IMR-90 (cell line): Measurements from ENCODE around the gene TXNDC16. TPM values are rescaled to one million over a fixed set of nuclear protein-coding genes. Genes with fewer than 3 reads are reported as not detected.
A peak's percentile ranks its signal among the peaks of the same experiment; 100 is the strongest.

Experiments used
- ATAC-seq: fragments of 200-7000 bp; cut with Tn5 transposase; 2 replicates; pipeline ENCODE4 v1.9.1; 2020; ENCODE audit warnings: low read depth, mild to moderate bottlenecking, moderate library complexity
- BruUV-seq: library from RNA; stranded (reverse); fragments of 400-500 nt; replicated peaks from 2 replicates; lab custom pipeline; 2021; lab: Mats Ljungman, UMichigan
- CTCF ChIA-PET: fragments of 300-600 bp; formaldehyde crosslinking; extraction: SDS; loops from one replicate; lab custom pipeline; 2021; ENCODE audit warnings: antibody characterized with exemption; lab: Yijun Ruan, JAX
- POLR2A ChIA-PET: fragments of 300-600 bp; sonication (Branson Sonifier 250); formaldehyde crosslinking; loops from one replicate; lab custom pipeline; 2022; ENCODE audit warnings: antibody characterized with exemption; ENCODE audit not compliant: unreplicated experiment; lab: Charles Lee
- DNase-seq: peaks from one replicate; pipeline ENCODE4 v3.0.0; 2013
- H2AFZ ChIP-seq: replicated peaks from 2 replicates; pipeline ENCODE3; 2013; ENCODE audit warnings: low read length, mild to moderate bottlenecking; ENCODE audit not compliant: poor library complexity
- H2AK5ac ChIP-seq: 2 replicates; pipeline ENCODE4 v1.6.1; 2013; ENCODE audit warnings: low read depth, low read length, inconsistent platforms
- H2AK9ac ChIP-seq: replicated peaks from 2 replicates; pipeline ENCODE3; 2013; ENCODE audit warnings: mild to moderate bottlenecking, low read depth, low read length, moderate library complexity; ENCODE audit not compliant: poor library complexity
- H2BK120ac ChIP-seq: 2 replicates; pipeline ENCODE4 v1.6.1; 2013; ENCODE audit warnings: low read depth, low read length, inconsistent platforms
- H2BK15ac ChIP-seq: 3 replicates; pipeline ENCODE4 v1.6.1; 2013; ENCODE audit warnings: low read depth, low read length, inconsistent platforms
- H2BK20ac ChIP-seq: 2 replicates; pipeline ENCODE4 v1.6.1; 2013; ENCODE audit warnings: low read depth, mild to moderate bottlenecking, inconsistent platforms, low read length, moderate library complexity
- H2BK5ac ChIP-seq: 2 replicates; pipeline ENCODE4 v1.6.1; 2013; ENCODE audit warnings: mild to moderate bottlenecking, low read depth, low read length, inconsistent platforms; ENCODE audit not compliant: poor library complexity, severe bottlenecking
- H3K14ac ChIP-seq: replicated peaks from 2 replicates; pipeline ENCODE4 v1.6.1; 2013; ENCODE audit warnings: low read depth, low read length, inconsistent platforms
- H3K18ac ChIP-seq: 2 replicates; pipeline ENCODE4 v1.6.1; 2013; ENCODE audit warnings: low read depth, low read length, control low read depth
- H3K23ac ChIP-seq: 2 replicates; pipeline ENCODE4 v1.6.1; 2013; ENCODE audit warnings: low read depth, low read length, inconsistent platforms
- H3K27ac ChIP-seq: 2 replicates; pipeline ENCODE4 v1.5.1; 2013; ENCODE audit warnings: mild to moderate bottlenecking, control low read depth, low read length; ENCODE audit not compliant: insufficient read depth
- H3K27me3 ChIP-seq: 2 replicates; pipeline ENCODE4 v1.6.1; 2013; ENCODE audit warnings: low read length; ENCODE audit not compliant: control insufficient read depth, insufficient read depth
- H3K36me3 ChIP-seq: 2 replicates; pipeline ENCODE4 v1.6.1; 2013; ENCODE audit warnings: low read length, mixed read lengths; ENCODE audit not compliant: control insufficient read depth, insufficient read depth
- H3K4ac ChIP-seq: 2 replicates; pipeline ENCODE4 v1.6.1; 2013; ENCODE audit warnings: low read depth, low read length, inconsistent platforms
- H3K4me1 ChIP-seq: 2 replicates; pipeline ENCODE4 v1.6.1; 2013; ENCODE audit warnings: low read length, mixed read lengths; ENCODE audit not compliant: control insufficient read depth, insufficient read depth
- H3K4me2 ChIP-seq: 2 replicates; pipeline ENCODE4 v1.6.1; 2013; ENCODE audit warnings: low read depth, mild to moderate bottlenecking, control low read depth, low read length, moderate library complexity
- H3K4me3 ChIP-seq: 2 replicates; pipeline ENCODE4 v1.5.1; 2013; ENCODE audit warnings: low read depth, mild to moderate bottlenecking, control low read depth, low read length, moderate library complexity; ENCODE audit not compliant: insufficient read depth
- H3K56ac ChIP-seq: 2 replicates; pipeline ENCODE4 v1.6.1; 2013; ENCODE audit warnings: low read length, inconsistent platforms; ENCODE audit not compliant: insufficient read depth; ENCODE audit errors: extremely low read depth
- H3K79me1 ChIP-seq, 2 experiments: 2 replicates each; pipeline ENCODE4 v1.6.1; 2013; ENCODE audit warnings: low read length in 2 of 2, inconsistent platforms in 1 of 2, low read depth in 1 of 2
- H3K9ac ChIP-seq: 2 replicates; pipeline ENCODE4 v1.6.1; 2013; ENCODE audit warnings: low read depth, low read length, control low read depth
- H3K9me1 ChIP-seq: 2 replicates; pipeline ENCODE4 v1.6.1; 2013; ENCODE audit warnings: low read length, inconsistent platforms; ENCODE audit not compliant: insufficient read depth
- H3K9me3 ChIP-seq: 2 replicates; pipeline ENCODE4 v1.6.1; 2013; ENCODE audit warnings: low read length; ENCODE audit not compliant: control insufficient read depth, insufficient read depth
- H4K20me1 ChIP-seq: 2 replicates; pipeline ENCODE4 v1.6.1; 2013; ENCODE audit warnings: low read length, inconsistent platforms; ENCODE audit not compliant: insufficient read depth
- H4K5ac ChIP-seq: 2 replicates; pipeline ENCODE4 v1.6.1; 2013; ENCODE audit warnings: mild to moderate bottlenecking, low read depth, low read length, control low read depth
- H4K8ac ChIP-seq, 2 experiments: 2 replicates each; pipeline ENCODE4 v1.6.1; 2013; ENCODE audit warnings: low read depth in 2 of 2, low read length in 2 of 2, control low read depth in 1 of 2, inconsistent platforms in 1 of 2
- H4K91ac ChIP-seq: 2 replicates; pipeline ENCODE4 v1.6.1; 2013; ENCODE audit warnings: low read depth, low read length, inconsistent platforms; ENCODE audit not compliant: insufficient read depth
- BHLHE40 ChIP-seq: fragments of 150-350 bp; IDR thresholded peaks from 2 replicates; pipeline ENCODE4 v1.6.1; 2016; ENCODE audit warnings: mild to moderate bottlenecking, low read depth, low read length
- CEBPB ChIP-seq: IDR thresholded peaks from 2 replicates; pipeline ENCODE4 v1.6.1; 2012; ENCODE audit warnings: low read depth, low read length, improper control_type of control experiment
- CHD1 ChIP-seq: IDR thresholded peaks from 2 replicates; pipeline ENCODE4 v1.6.1; 2012; ENCODE audit warnings: low read depth, low read length, improper control_type of control experiment
- ELK1 ChIP-seq: fragments of 150-350 bp; IDR thresholded peaks from 2 replicates; pipeline ENCODE4 v1.6.1; 2016; ENCODE audit warnings: low read depth, mild to moderate bottlenecking, low read length, moderate library complexity, borderline replicate concordance
- MAZ ChIP-seq: IDR thresholded peaks from 2 replicates; pipeline ENCODE4 v1.6.1; 2012; ENCODE audit warnings: low read depth, mild to moderate bottlenecking, low read length, improper control_type of control experiment, moderate library complexity, borderline replicate concordance
- MXI1 ChIP-seq: IDR thresholded peaks from 2 replicates; pipeline ENCODE4 v1.6.1; 2012; ENCODE audit warnings: low read depth, mild to moderate bottlenecking, low read length, moderate library complexity, borderline replicate concordance
- NFE2L2 ChIP-seq: fragments of 150-350 bp; IDR thresholded peaks from 2 replicates; pipeline ENCODE4 v1.6.1; 2016; ENCODE audit warnings: low read depth, mild to moderate bottlenecking, low read length
- POLR2A ChIP-seq: IDR thresholded peaks from 2 replicates; pipeline ENCODE4 v1.6.1; 2012; ENCODE audit warnings: mild to moderate bottlenecking, low read depth, low read length
- RAD21 ChIP-seq: IDR thresholded peaks from 2 replicates; pipeline ENCODE4 v1.6.1; 2012; ENCODE audit warnings: low read length, improper control_type of control experiment
- RCOR1 ChIP-seq: IDR thresholded peaks from 2 replicates; pipeline ENCODE4 v1.6.1; 2012; ENCODE audit warnings: mild to moderate bottlenecking, low read length, improper control_type of control experiment; ENCODE audit not compliant: insufficient replicate concordance
- RFX5 ChIP-seq: IDR thresholded peaks from 2 replicates; pipeline ENCODE4 v1.8.0; 2012; ENCODE audit warnings: low read depth, mild to moderate bottlenecking, low read length, moderate library complexity
- USF2 ChIP-seq: fragments of 150-350 bp; IDR thresholded peaks from 2 replicates; pipeline ENCODE4 v1.6.1; 2017; ENCODE audit warnings: mild to moderate bottlenecking, antibody characterized with exemption, low read length, low read depth
- whole genome bisulfite sequencing, 2 experiments: methylation state at CpG; one replicate each; pipeline versions ENCODE4 v1.1.5 to v1.1.7; 2013; ENCODE audit warnings: missing lambda C conversion rate in 2 of 2; ENCODE audit not compliant: insufficient read length in 1 of 2; ENCODE audit errors: extremely low coverage in 2 of 2; 5-methylcytosine and 5-hydroxymethylcytosine counted together
- dilution Hi-C: fragments of 300-500 bp; cut with HindIII; formaldehyde crosslinking; loops from one replicate; pipeline ENCODE4 v1.14.3; 2018; ENCODE audit warnings: low sequenced_read_pairs; ENCODE audit not compliant: unreplicated experiment
- in situ Hi-C: fragments of 300-500 bp; cut with MboI; formaldehyde crosslinking; loops from 3 replicates; pipeline ENCODE4 v1.14.3; 2019; ENCODE audit warnings: low sequenced_read_pairs, inconsistent platforms, mixed read lengths
- intact Hi-C: fragments of 100-400 bp; cut with micrococcal nuclease; formaldehyde crosslinking; loops from 2 replicates; pipeline ENCODE4 v1.10.0; 2022
- polyA plus RNA-seq, 3 experiments: library from polyadenylated mRNA; depleted of rRNA; stranded (reverse); fragments of >200 nt; gene quantifications; 2 replicates each; pipeline ENCODE4 v1.2.3, GENCODE V29; 2012; ENCODE audit warnings: low replicate concordance in 1 of 3
- total RNA-seq: library from RNA; depleted of rRNA; stranded (reverse); fragments of >200 nt; gene quantifications from 2 replicates; pipeline ENCODE4 v1.2.3, GENCODE V29; 2012
- TF ChIP-seq, protein P1 (sequence below): conservative IDR thresholded peaks from 2 replicates; pipeline ENCODE4 v1.5.1; 2012; ENCODE audit warnings: mild to moderate bottlenecking, low read depth, low read length, improper control_type of control experiment

TXNDC16 gene
- total and polyA plus RNA-seq, 2 of the 4 experiments (the other 2 are of a cell fraction) = 1.4 TPM

DNA sequence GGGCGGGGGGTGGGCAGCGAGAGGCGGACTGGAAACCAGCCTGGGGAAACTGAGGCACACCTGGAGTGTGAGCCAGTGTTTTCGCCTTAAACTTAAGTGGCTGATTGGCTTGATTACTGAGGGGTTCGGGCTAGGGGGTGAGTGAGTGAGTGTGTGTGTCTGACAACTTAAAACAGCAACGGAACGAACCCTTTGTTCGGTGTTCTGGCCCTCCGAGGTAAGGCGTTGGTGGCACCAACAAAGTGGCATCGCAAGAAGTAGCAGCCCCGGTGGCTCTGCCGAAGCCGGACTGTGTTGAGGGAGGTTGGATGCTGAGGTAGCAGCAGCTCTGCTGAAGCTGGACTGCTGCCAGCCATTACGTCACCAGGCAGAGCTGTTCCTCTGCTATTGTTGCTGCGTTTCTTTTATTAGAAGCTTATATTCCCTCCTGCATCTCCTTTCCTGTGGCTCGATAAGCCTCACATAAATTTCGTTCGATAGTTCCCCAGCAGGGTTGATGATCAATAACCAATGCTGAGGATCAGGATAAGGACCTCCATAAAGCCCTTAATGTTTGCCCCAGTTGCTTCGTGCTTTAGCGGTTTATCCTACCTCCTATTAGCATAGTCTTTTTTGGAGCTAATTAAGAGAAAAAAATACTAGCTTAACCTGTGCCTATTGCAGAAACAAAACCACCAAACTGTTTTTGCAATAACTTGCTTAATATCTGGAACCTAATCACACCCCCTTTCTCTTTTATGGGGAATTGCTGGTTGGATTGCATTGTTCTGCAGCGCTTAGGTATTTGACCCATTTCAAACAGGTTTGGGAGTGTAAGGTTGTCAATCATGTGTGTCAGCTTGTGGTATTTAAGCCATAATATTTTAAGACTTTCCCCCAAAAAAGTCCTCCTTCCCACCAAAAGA, 1.6 kb upstream of the TXNDC16 start:
- Histone ChIP-seq H3K36me3 (no peaks in the 10 kb centered on the region), H3K9ac (peak overlapping the region; percentile 66)
- TF ChIP-seq, protein P1, sequence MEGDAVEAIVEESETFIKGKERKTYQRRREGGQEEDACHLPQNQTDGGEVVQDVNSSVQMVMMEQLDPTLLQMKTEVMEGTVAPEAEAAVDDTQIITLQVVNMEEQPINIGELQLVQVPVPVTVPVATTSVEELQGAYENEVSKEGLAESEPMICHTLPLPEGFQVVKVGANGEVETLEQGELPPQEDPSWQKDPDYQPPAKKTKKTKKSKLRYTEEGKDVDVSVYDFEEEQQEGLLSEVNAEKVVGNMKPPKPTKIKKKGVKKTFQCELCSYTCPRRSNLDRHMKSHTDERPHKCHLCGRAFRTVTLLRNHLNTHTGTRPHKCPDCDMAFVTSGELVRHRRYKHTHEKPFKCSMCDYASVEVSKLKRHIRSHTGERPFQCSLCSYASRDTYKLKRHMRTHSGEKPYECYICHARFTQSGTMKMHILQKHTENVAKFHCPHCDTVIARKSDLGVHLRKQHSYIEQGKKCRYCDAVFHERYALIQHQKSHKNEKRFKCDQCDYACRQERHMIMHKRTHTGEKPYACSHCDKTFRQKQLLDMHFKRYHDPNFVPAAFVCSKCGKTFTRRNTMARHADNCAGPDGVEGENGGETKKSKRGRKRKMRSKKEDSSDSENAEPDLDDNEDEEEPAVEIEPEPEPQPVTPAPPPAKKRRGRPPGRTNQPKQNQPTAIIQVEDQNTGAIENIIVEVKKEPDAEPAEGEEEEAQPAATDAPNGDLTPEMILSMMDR = no peak
- no peak for TF ChIP-seq USF2
- no peak for TF ChIP-seq MXI1
- TF ChIP-seq ELK1 = no peak
- TF ChIP-seq CEBPB = peak; percentile 72
- TF ChIP-seq POLR2A = no peak
- TF ChIP-seq BHLHE40 = no peak
- no peak for TF ChIP-seq RFX5
- no peak for TF ChIP-seq NFE2L2
- no peak for TF ChIP-seq CHD1
- no peak for TF ChIP-seq RCOR1
- TF ChIP-seq RAD21 = no peak
- TF ChIP-seq MAZ = no peak

More for the DNA sequence above, 1.6 kb upstream of the TXNDC16 start:
- Histone ChIP-seq H3K27me3 (no peaks in the 10 kb centered on the region), H4K8ac (peak overlapping the region in 1 of 2 experiments; percentile 7; a peak in 1 of 4 replicates), H4K20me1 (no peaks in the 10 kb centered on the region), H2AFZ (peak overlapping the region; percentile 96), H4K5ac (no peak overlapping the region), H2BK120ac (no peak overlapping the region), H2BK15ac (no peak overlapping the region; the same call in 2 of the 3 replicates), H3K4me3 (peak overlapping the region; percentile 56), H3K4me2 (peak overlapping the region; percentile 96), H2BK5ac (no peak overlapping the region), H3K14ac (0 out of 2 replicates have a peak overlapping the region, but pooled peaks have one; percentile 39), H3K4me1 (no peaks in the 10 kb centered on the region), H3K4ac (no peak overlapping the region), H3K23ac (peak overlapping the region; percentile 61), H2AK9ac (no peak overlapping the region), H2BK20ac (no peak overlapping the region), H3K9me1 (no peaks in the 10 kb centered on the region; the same call in 1 of the 2 replicates), H3K9me3 (peaks cover under 1% of the 10 kb centered on the region; the same call in 1 of the 2 replicates), H4K91ac (no peak overlapping the region), H3K18ac (no peak overlapping the region), H2AK5ac (no peak overlapping the region), H3K27ac (no peak overlapping the region; the same call in 1 of the 2 replicates), H3K56ac (no peak overlapping the region), H3K79me1 (peaks cover 0 to 13% of the 10 kb centered on the region in 2 experiments; a peak in 2 of 4 replicates)
- dilution Hi-C loops (no loop called here), intact Hi-C loops (loop anchor here (2.0 to 5.0 kb wide), 2 partner anchors 141 to 237 kb away; partner anchors contain the start of gene ERO1A), in situ Hi-C loops (no loop called here)
- ATAC-seq (no peak), DNase-seq (peak; percentile 91)
- POLR2A ChIA-PET = no interaction called here
- CTCF ChIA-PET = interaction anchor here (0.6 kb wide), 1 partner anchor 482 kb away, joined by 4 read pairs; no protein-coding TSS in a partner anchor
- BruUV-seq = no TSS peak
- 0% methylated on average over 4 of the region's 22 CpGs; no CpG with 5 or more reads in 1 of the 2 experiments for WGBS, 2 experiments
